IMR-90 (cell line): ENCODE data around the gene NOS1AP. TPM values are rescaled to one million over a fixed set of nuclear protein-coding genes. Genes with fewer than 3 reads are reported as not detected.

ENCODE experiments used
- ATAC-seq: fragments of 200-7000 bp; cut with Tn5 transposase; 2 replicates; pipeline ENCODE4 v1.9.1; 2020; ENCODE audit warnings: low read depth, mild to moderate bottlenecking, moderate library complexity
- BruUV-seq: library from RNA; stranded (reverse); fragments of 400-500 nt; replicated peaks from 2 replicates; lab custom pipeline; 2021; lab: Mats Ljungman, UMichigan
- CTCF ChIA-PET: fragments of 300-600 bp; formaldehyde crosslinking; extraction: SDS; loops from one replicate; lab custom pipeline; 2021; ENCODE audit warnings: antibody characterized with exemption; lab: Yijun Ruan, JAX
- POLR2A ChIA-PET: fragments of 300-600 bp; sonication (Branson Sonifier 250); formaldehyde crosslinking; loops from one replicate; lab custom pipeline; 2022; ENCODE audit warnings: antibody characterized with exemption; ENCODE audit not compliant: unreplicated experiment; lab: Charles Lee
- DNase-seq: peaks from one replicate; pipeline ENCODE4 v3.0.0; 2013
- H2AFZ ChIP-seq: replicated peaks from 2 replicates; pipeline ENCODE3; 2013; ENCODE audit warnings: low read length, mild to moderate bottlenecking; ENCODE audit not compliant: poor library complexity
- H2AK5ac ChIP-seq: 2 replicates; pipeline ENCODE4 v1.6.1; 2013; ENCODE audit warnings: low read depth, low read length, inconsistent platforms
- H2AK9ac ChIP-seq: replicated peaks from 2 replicates; pipeline ENCODE3; 2013; ENCODE audit warnings: mild to moderate bottlenecking, low read depth, low read length, moderate library complexity; ENCODE audit not compliant: poor library complexity
- H2BK120ac ChIP-seq: 2 replicates; pipeline ENCODE4 v1.6.1; 2013; ENCODE audit warnings: low read depth, low read length, inconsistent platforms
- H2BK15ac ChIP-seq: 3 replicates; pipeline ENCODE4 v1.6.1; 2013; ENCODE audit warnings: low read depth, low read length, inconsistent platforms
- H2BK20ac ChIP-seq: 2 replicates; pipeline ENCODE4 v1.6.1; 2013; ENCODE audit warnings: low read depth, mild to moderate bottlenecking, inconsistent platforms, low read length, moderate library complexity
- H2BK5ac ChIP-seq: 2 replicates; pipeline ENCODE4 v1.6.1; 2013; ENCODE audit warnings: mild to moderate bottlenecking, low read depth, low read length, inconsistent platforms; ENCODE audit not compliant: poor library complexity, severe bottlenecking
- H3K14ac ChIP-seq: replicated peaks from 2 replicates; pipeline ENCODE4 v1.6.1; 2013; ENCODE audit warnings: low read depth, low read length, inconsistent platforms
- H3K18ac ChIP-seq: 2 replicates; pipeline ENCODE4 v1.6.1; 2013; ENCODE audit warnings: low read depth, low read length, control low read depth
- H3K23ac ChIP-seq: 2 replicates; pipeline ENCODE4 v1.6.1; 2013; ENCODE audit warnings: low read depth, low read length, inconsistent platforms
- H3K27ac ChIP-seq: 2 replicates; pipeline ENCODE4 v1.5.1; 2013; ENCODE audit warnings: mild to moderate bottlenecking, control low read depth, low read length; ENCODE audit not compliant: insufficient read depth
- H3K27me3 ChIP-seq: 2 replicates; pipeline ENCODE4 v1.6.1; 2013; ENCODE audit warnings: low read length; ENCODE audit not compliant: control insufficient read depth, insufficient read depth
- H3K36me3 ChIP-seq: 2 replicates; pipeline ENCODE4 v1.6.1; 2013; ENCODE audit warnings: low read length, mixed read lengths; ENCODE audit not compliant: control insufficient read depth, insufficient read depth
- H3K4ac ChIP-seq: 2 replicates; pipeline ENCODE4 v1.6.1; 2013; ENCODE audit warnings: low read depth, low read length, inconsistent platforms
- H3K4me1 ChIP-seq: 2 replicates; pipeline ENCODE4 v1.6.1; 2013; ENCODE audit warnings: low read length, mixed read lengths; ENCODE audit not compliant: control insufficient read depth, insufficient read depth
- H3K4me2 ChIP-seq: 2 replicates; pipeline ENCODE4 v1.6.1; 2013; ENCODE audit warnings: low read depth, mild to moderate bottlenecking, control low read depth, low read length, moderate library complexity
- H3K4me3 ChIP-seq: 2 replicates; pipeline ENCODE4 v1.5.1; 2013; ENCODE audit warnings: low read depth, mild to moderate bottlenecking, control low read depth, low read length, moderate library complexity; ENCODE audit not compliant: insufficient read depth
- H3K56ac ChIP-seq: 2 replicates; pipeline ENCODE4 v1.6.1; 2013; ENCODE audit warnings: low read length, inconsistent platforms; ENCODE audit not compliant: insufficient read depth; ENCODE audit errors: extremely low read depth
- H3K79me1 ChIP-seq, 2 experiments: 2 replicates each; pipeline ENCODE4 v1.6.1; 2013; ENCODE audit warnings: low read length in 2 of 2, inconsistent platforms in 1 of 2, low read depth in 1 of 2
- H3K9ac ChIP-seq: 2 replicates; pipeline ENCODE4 v1.6.1; 2013; ENCODE audit warnings: low read depth, low read length, control low read depth
- H3K9me1 ChIP-seq: 2 replicates; pipeline ENCODE4 v1.6.1; 2013; ENCODE audit warnings: low read length, inconsistent platforms; ENCODE audit not compliant: insufficient read depth
- H3K9me3 ChIP-seq: 2 replicates; pipeline ENCODE4 v1.6.1; 2013; ENCODE audit warnings: low read length; ENCODE audit not compliant: control insufficient read depth, insufficient read depth
- H4K20me1 ChIP-seq: 2 replicates; pipeline ENCODE4 v1.6.1; 2013; ENCODE audit warnings: low read length, inconsistent platforms; ENCODE audit not compliant: insufficient read depth
- H4K5ac ChIP-seq: 2 replicates; pipeline ENCODE4 v1.6.1; 2013; ENCODE audit warnings: mild to moderate bottlenecking, low read depth, low read length, control low read depth
- H4K8ac ChIP-seq, 2 experiments: 2 replicates each; pipeline ENCODE4 v1.6.1; 2013; ENCODE audit warnings: low read depth in 2 of 2, low read length in 2 of 2, control low read depth in 1 of 2, inconsistent platforms in 1 of 2
- H4K91ac ChIP-seq: 2 replicates; pipeline ENCODE4 v1.6.1; 2013; ENCODE audit warnings: low read depth, low read length, inconsistent platforms; ENCODE audit not compliant: insufficient read depth
- BHLHE40 ChIP-seq: fragments of 150-350 bp; IDR thresholded peaks from 2 replicates; pipeline ENCODE4 v1.6.1; 2016; ENCODE audit warnings: mild to moderate bottlenecking, low read depth, low read length
- CEBPB ChIP-seq: IDR thresholded peaks from 2 replicates; pipeline ENCODE4 v1.6.1; 2012; ENCODE audit warnings: low read depth, low read length, improper control_type of control experiment
- FOS ChIP-seq: fragments of 150-350 bp; IDR thresholded peaks from 2 replicates; pipeline ENCODE4 v1.6.1; 2016; ENCODE audit warnings: low read depth, low read length
- MAFK ChIP-seq: IDR thresholded peaks from 2 replicates; pipeline ENCODE4 v1.6.1; 2012; ENCODE audit warnings: low read depth, low read length, improper control_type of control experiment
- MXI1 ChIP-seq: IDR thresholded peaks from 2 replicates; pipeline ENCODE4 v1.6.1; 2012; ENCODE audit warnings: low read depth, mild to moderate bottlenecking, low read length, moderate library complexity, borderline replicate concordance
- NFE2L2 ChIP-seq: fragments of 150-350 bp; IDR thresholded peaks from 2 replicates; pipeline ENCODE4 v1.6.1; 2016; ENCODE audit warnings: low read depth, mild to moderate bottlenecking, low read length
- POLR2A ChIP-seq: IDR thresholded peaks from 2 replicates; pipeline ENCODE4 v1.6.1; 2012; ENCODE audit warnings: mild to moderate bottlenecking, low read depth, low read length
- RAD21 ChIP-seq: IDR thresholded peaks from 2 replicates; pipeline ENCODE4 v1.6.1; 2012; ENCODE audit warnings: low read length, improper control_type of control experiment
- RFX5 ChIP-seq: IDR thresholded peaks from 2 replicates; pipeline ENCODE4 v1.8.0; 2012; ENCODE audit warnings: low read depth, mild to moderate bottlenecking, low read length, moderate library complexity
- SMC3 ChIP-seq: fragments of 150-350 bp; IDR thresholded peaks from 2 replicates; pipeline ENCODE4 v1.6.1; 2016; ENCODE audit warnings: low read depth, mild to moderate bottlenecking, antibody characterized with exemption, low read length, moderate library complexity
- USF2 ChIP-seq: fragments of 150-350 bp; IDR thresholded peaks from 2 replicates; pipeline ENCODE4 v1.6.1; 2017; ENCODE audit warnings: mild to moderate bottlenecking, antibody characterized with exemption, low read length, low read depth
- WGBS, 2 experiments: methylation state at CpG; one replicate each; pipeline versions ENCODE4 v1.1.5 to v1.1.7; 2013; ENCODE audit warnings: missing lambda C conversion rate in 2 of 2; ENCODE audit not compliant: insufficient read length in 1 of 2; ENCODE audit errors: extremely low coverage in 2 of 2; 5-methylcytosine and 5-hydroxymethylcytosine counted together
- dilution Hi-C: fragments of 300-500 bp; cut with HindIII; formaldehyde crosslinking; loops from one replicate; pipeline ENCODE4 v1.14.3; 2018; ENCODE audit warnings: low sequenced_read_pairs; ENCODE audit not compliant: unreplicated experiment
- in situ Hi-C: fragments of 300-500 bp; cut with MboI; formaldehyde crosslinking; loops from 3 replicates; pipeline ENCODE4 v1.14.3; 2019; ENCODE audit warnings: low sequenced_read_pairs, inconsistent platforms, mixed read lengths
- intact Hi-C: fragments of 100-400 bp; cut with micrococcal nuclease; formaldehyde crosslinking; loops from 2 replicates; pipeline ENCODE4 v1.10.0; 2022
- polyA plus RNA-seq, 3 experiments: library from polyadenylated mRNA; depleted of rRNA; stranded (reverse); fragments of >200 nt; gene quantifications; 2 replicates each; pipeline ENCODE4 v1.2.3, GENCODE V29; 2012; ENCODE audit warnings: low replicate concordance in 1 of 3
- total RNA-seq: library from RNA; depleted of rRNA; stranded (reverse); fragments of >200 nt; gene quantifications from 2 replicates; pipeline ENCODE4 v1.2.3, GENCODE V29; 2012
- TF ChIP-seq, protein P1 (sequence below): conservative IDR thresholded peaks from 2 replicates; pipeline ENCODE4 v1.5.1; 2012; ENCODE audit warnings: mild to moderate bottlenecking, low read depth, low read length, improper control_type of control experiment

Gene NOS1AP
- total and polyA plus RNA-seq, 2 of the 4 experiments (the other 2 are of a cell fraction), result 0.18 to 0.19 TPM

DNA sequence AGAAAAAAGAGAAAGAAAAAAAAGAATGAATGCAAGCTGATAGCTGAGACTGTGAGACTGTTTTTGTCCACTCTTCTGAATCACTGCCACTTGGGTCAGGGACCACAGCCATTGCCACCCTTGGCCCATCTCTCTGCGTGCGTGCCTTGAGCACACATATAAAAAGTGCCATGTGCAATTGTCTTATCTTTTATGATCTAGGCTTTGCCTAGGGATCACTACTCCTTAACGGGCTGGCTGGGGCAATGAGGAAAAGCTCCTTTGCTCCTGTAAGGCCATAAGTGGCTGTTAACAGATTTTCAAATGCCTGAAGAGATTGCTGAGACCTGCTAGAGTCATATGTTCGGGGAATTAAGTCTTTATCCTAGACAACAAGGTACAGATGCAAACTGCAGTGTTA is 299.0 kb downstream of the NOS1AP start:
- Histone ChIP-seq H3K27ac (no peak overlapping the region), H3K9me1 (no peaks in the 10 kb centered on the region), H4K8ac (no peak overlapping the region), H3K4me1 (no peaks in the 10 kb centered on the region), H3K23ac (no peak overlapping the region), H3K79me1 (no peaks in the 10 kb centered on the region), H2AK5ac (no peak overlapping the region), H3K36me3 (no peaks in the 10 kb centered on the region), H2AK9ac (no peak overlapping the region), H3K14ac (no peak overlapping the region), H3K4me3 (no peak overlapping the region), H4K91ac (no peak overlapping the region), H4K20me1 (no peaks in the 10 kb centered on the region), H2BK5ac (no peak overlapping the region), H3K27me3 (peaks cover 21% of the 10 kb centered on the region), H2BK120ac (no peak overlapping the region), H3K56ac (no peak overlapping the region), H2BK20ac (no peak overlapping the region), H2AFZ (no peak overlapping the region), H3K4me2 (no peak overlapping the region), H2BK15ac (no peak overlapping the region), H3K9ac (no peak overlapping the region), H3K9me3 (no peaks in the 10 kb centered on the region), H4K5ac (no peak overlapping the region), H3K4ac (no peak overlapping the region), H3K18ac (no peak overlapping the region)
- CTCF ChIA-PET, result interaction anchor here (1.2 to 1.5 kb wide), 3 partner anchors 11 to 312 kb away, joined by 3 to 5 read pairs (median 4); no protein-coding TSS in a partner anchor
- TF ChIP-seq RAD21 (no peak), BHLHE40 (no peak), FOS (no peak), USF2 (no peak), MAFK (no peak), RFX5 (no peak), NFE2L2 (no peak), POLR2A (no peak), MXI1 (no peak), CEBPB (no peak), SMC3 (no peak)
- TF ChIP-seq, protein P1, sequence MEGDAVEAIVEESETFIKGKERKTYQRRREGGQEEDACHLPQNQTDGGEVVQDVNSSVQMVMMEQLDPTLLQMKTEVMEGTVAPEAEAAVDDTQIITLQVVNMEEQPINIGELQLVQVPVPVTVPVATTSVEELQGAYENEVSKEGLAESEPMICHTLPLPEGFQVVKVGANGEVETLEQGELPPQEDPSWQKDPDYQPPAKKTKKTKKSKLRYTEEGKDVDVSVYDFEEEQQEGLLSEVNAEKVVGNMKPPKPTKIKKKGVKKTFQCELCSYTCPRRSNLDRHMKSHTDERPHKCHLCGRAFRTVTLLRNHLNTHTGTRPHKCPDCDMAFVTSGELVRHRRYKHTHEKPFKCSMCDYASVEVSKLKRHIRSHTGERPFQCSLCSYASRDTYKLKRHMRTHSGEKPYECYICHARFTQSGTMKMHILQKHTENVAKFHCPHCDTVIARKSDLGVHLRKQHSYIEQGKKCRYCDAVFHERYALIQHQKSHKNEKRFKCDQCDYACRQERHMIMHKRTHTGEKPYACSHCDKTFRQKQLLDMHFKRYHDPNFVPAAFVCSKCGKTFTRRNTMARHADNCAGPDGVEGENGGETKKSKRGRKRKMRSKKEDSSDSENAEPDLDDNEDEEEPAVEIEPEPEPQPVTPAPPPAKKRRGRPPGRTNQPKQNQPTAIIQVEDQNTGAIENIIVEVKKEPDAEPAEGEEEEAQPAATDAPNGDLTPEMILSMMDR, result no peak
- dilution Hi-C loops (no loop called here), intact Hi-C loops (no loop called here), in situ Hi-C loops (no loop called here)
- no peak for DNase-seq
- POLR2A ChIA-PET, result interaction anchor here (0.6 kb wide), 1 partner anchor 214 kb away, joined by 4 read pairs; no protein-coding TSS in a partner anchor
- no TSS peak for BruUV-seq
- WGBS, 2 experiments, result no CpG with 5 or more reads among the region's 4 CpGs
- no peak for ATAC-seq
